H1 (cell line): ENCODE results near the gene CYP1A2. TPM values are rescaled to one million over a fixed set of nuclear protein-coding genes. Genes with fewer than 3 reads are reported as not detected.

Source experiments
- CTCF ChIA-PET: fragments of 300-600 bp; sonication (Branson Sonifier 250); formaldehyde crosslinking; loops from one replicate; lab custom pipeline; 2021; ENCODE audit not compliant: partially characterized antibody; lab: Charles Lee
- POLR2A ChIA-PET: fragments of 300-600 bp; sonication (Branson Sonifier 250); formaldehyde crosslinking; loops from one replicate; lab custom pipeline; 2021; ENCODE audit warnings: inconsistent platforms; ENCODE audit not compliant: partially characterized antibody; lab: Charles Lee
- DNase-seq, 2 experiments: peaks; one replicate each; pipeline versions ENCODE4 v3.0.0 to v3.0.0-alpha.2; 2010 to 2022; ENCODE audit warnings: low spot score in 2 of 2, low read depth in 1 of 2, mixed read lengths in 1 of 2
- FAIRE-seq: peaks from 2 replicates; lab custom pipeline; 2011; peaks lifted over from hg19 to GRCh38; lab: Jason Lieb, UNC
- H2AFZ ChIP-seq: 2 replicates; pipeline ENCODE4 v1.8.1; 2012; ENCODE audit warnings: low read length, inconsistent platforms
- H2AK5ac ChIP-seq: 2 replicates; pipeline ENCODE4 v1.6.1; 2013; ENCODE audit warnings: low read depth, low read length
- H2BK120ac ChIP-seq: replicated peaks from 2 replicates; pipeline ENCODE3; 2013; ENCODE audit warnings: low read depth, low read length, inconsistent platforms
- H2BK12ac ChIP-seq: 2 replicates; pipeline ENCODE4 v1.6.1; 2013; ENCODE audit warnings: low read depth, low read length
- H2BK15ac ChIP-seq: 2 replicates; pipeline ENCODE4 v1.6.1; 2013; ENCODE audit warnings: low read length
- H2BK20ac ChIP-seq: 2 replicates; pipeline ENCODE4 v1.6.1; 2013; ENCODE audit warnings: low read length
- H2BK5ac ChIP-seq: 2 replicates; pipeline ENCODE4 v1.6.1; 2013; ENCODE audit warnings: low read depth, low read length
- H3K14ac ChIP-seq: 2 replicates; pipeline ENCODE4 v1.6.1; 2013; ENCODE audit warnings: inconsistent platforms; ENCODE audit not compliant: insufficient read length
- H3K18ac ChIP-seq: 2 replicates; pipeline ENCODE4 v1.6.1; 2013; ENCODE audit warnings: low read length; ENCODE audit errors: extremely low read depth
- H3K23ac ChIP-seq: 2 replicates; pipeline ENCODE4 v1.6.1; 2013; ENCODE audit warnings: inconsistent platforms; ENCODE audit not compliant: insufficient read length
- H3K23me2 ChIP-seq: 2 replicates; pipeline ENCODE4 v1.6.1; 2013; ENCODE audit warnings: low read depth, low read length
- H3K27ac ChIP-seq: 2 replicates; pipeline ENCODE4 v1.6.1; 2011; ENCODE audit warnings: low read depth, low read length, inconsistent platforms
- H3K27me3 ChIP-seq, 4 experiments: replicated peaks in 1 of 4; 1 replicate in 1 of 4; 2 replicates in 3 of 4; pipeline versions ENCODE4 v1.6.1 to v1.8.1; 2011 to 2013; ENCODE audit warnings: low read length in 3 of 4, mild to moderate bottlenecking in 3 of 4, inconsistent platforms in 2 of 4, mixed read lengths in 2 of 4, moderate library complexity in 1 of 4; ENCODE audit not compliant: control insufficient read depth in 3 of 4, insufficient read depth in 3 of 4; ENCODE audit errors: extremely low read depth in 1 of 4
- H3K36me3 ChIP-seq, 4 experiments: 2 replicates each; pipeline versions ENCODE4 v1.6.1 to v1.8.1; 2011 to 2013; ENCODE audit warnings: mild to moderate bottlenecking in 4 of 4, low read length in 3 of 4, moderate library complexity in 2 of 4, control low read depth in 1 of 4, inconsistent platforms in 1 of 4; ENCODE audit not compliant: insufficient read depth in 4 of 4, control insufficient read depth in 2 of 4
- H3K4ac ChIP-seq: replicated peaks from 2 replicates; pipeline ENCODE3; 2013; ENCODE audit warnings: low read length, low read depth, mixed read lengths, inconsistent platforms; ENCODE audit not compliant: insufficient read length
- H3K4me1 ChIP-seq, 4 experiments: replicated peaks in 1 of 4; 1 replicate in 1 of 4; 2 replicates in 3 of 4; pipeline versions ENCODE4 v1.6.1 to v1.8.1; 2011 to 2013; ENCODE audit warnings: low read length in 3 of 4, inconsistent platforms in 2 of 4, mixed read lengths in 1 of 4; ENCODE audit not compliant: insufficient read depth in 4 of 4, control insufficient read depth in 3 of 4
- H3K4me2 ChIP-seq, 2 experiments: 2 replicates each; pipeline versions ENCODE4 v1.6.1 to v1.8.1; 2011 to 2013; ENCODE audit warnings: low read depth in 2 of 2, low read length in 2 of 2, control low read depth in 1 of 2, inconsistent platforms in 1 of 2, mild to moderate bottlenecking in 1 of 2; ENCODE audit not compliant: insufficient read depth in 1 of 2
- H3K4me3 ChIP-seq, 4 experiments: fragments of 200-600, 300-600 bp in 1 of 4; sonication (generic), shearing (Covaris generic), sonication (Bioruptor Twin) in 1 of 4; 2 replicates each; pipeline versions ENCODE4 v1.5.1 to v1.8.1; 2011 to 2016; ENCODE audit warnings: low read length in 4 of 4, low read depth in 3 of 4, control low read depth in 2 of 4, inconsistent platforms in 2 of 4, mild to moderate bottlenecking in 2 of 4, mixed read lengths in 1 of 4, moderate library complexity in 1 of 4; ENCODE audit not compliant: insufficient read depth in 2 of 4; ENCODE audit errors: extremely low read depth in 1 of 4
- H3K56ac ChIP-seq: replicated peaks from 2 replicates; pipeline ENCODE3; 2013; ENCODE audit warnings: low read depth, mild to moderate bottlenecking, mixed read lengths, low read length, inconsistent platforms; ENCODE audit not compliant: insufficient read length
- H3K79me1 ChIP-seq: 2 replicates; pipeline ENCODE4 v1.6.1; 2013; ENCODE audit warnings: low read depth, low read length, control low read depth
- H3K79me2 ChIP-seq, 2 experiments: 2 replicates each; pipeline versions ENCODE4 v1.6.1 to v1.8.1; 2012 to 2013; ENCODE audit warnings: low read length in 2 of 2, mild to moderate bottlenecking in 2 of 2, inconsistent platforms in 1 of 2; ENCODE audit not compliant: insufficient read depth in 2 of 2, control insufficient read depth in 1 of 2
- H3K9ac ChIP-seq, 4 experiments: replicated peaks in 1 of 4; 1 replicate in 1 of 4; 2 replicates in 3 of 4; pipeline versions ENCODE4 v1.6.1 to v1.8.1; 2011 to 2013; ENCODE audit warnings: low read depth in 3 of 4, low read length in 3 of 4, control low read depth in 2 of 4, mild to moderate bottlenecking in 2 of 4, moderate library complexity in 2 of 4, inconsistent platforms in 1 of 4; ENCODE audit errors: extremely low read depth in 1 of 4
- H3K9me3 ChIP-seq, 2 experiments: 2 replicates each; pipeline versions ENCODE4 v1.6.1 to v1.8.1; 2012 to 2013; ENCODE audit warnings: mild to moderate bottlenecking in 2 of 2, moderate library complexity in 2 of 2, control low read depth in 1 of 2, inconsistent platforms in 1 of 2, low read depth in 1 of 2, low read length in 1 of 2, mixed read lengths in 1 of 2; ENCODE audit not compliant: insufficient read depth in 2 of 2
- H4K20me1 ChIP-seq, 2 experiments: replicated peaks in 1 of 2; 2 replicates each; pipeline versions ENCODE3 to v1.8.1; 2011 to 2013; ENCODE audit warnings: inconsistent platforms in 2 of 2, low read length in 2 of 2, mild to moderate bottlenecking in 1 of 2; ENCODE audit not compliant: insufficient read depth in 2 of 2, control insufficient read depth in 1 of 2
- H4K5ac ChIP-seq: 2 replicates; pipeline ENCODE4 v1.6.1; 2013; ENCODE audit warnings: low read length, low read depth, mixed read lengths, inconsistent platforms; ENCODE audit not compliant: insufficient read length
- H4K8ac ChIP-seq: 2 replicates; pipeline ENCODE4 v1.8.0; 2013; ENCODE audit warnings: mild to moderate bottlenecking, moderate library complexity, low read length, inconsistent platforms; ENCODE audit not compliant: insufficient read depth; ENCODE audit errors: extremely low read depth
- H4K91ac ChIP-seq: replicated peaks from 2 replicates; pipeline ENCODE3; 2013; ENCODE audit warnings: low read length, mixed read lengths, inconsistent platforms; ENCODE audit not compliant: insufficient read length
- CBX5 ChIP-seq: fragments of 300-800, 300-1000 bp; sonication (generic); IDR thresholded peaks from 2 replicates; pipeline ENCODE4 v1.7.1; 2016; ENCODE audit warnings: antibody characterized with exemption, low read length, low read depth
- CEBPB ChIP-seq: IDR thresholded peaks from 2 replicates; pipeline ENCODE4 v1.6.1; 2012; ENCODE audit warnings: low read depth, low read length
- GTF2F1 ChIP-seq: IDR thresholded peaks from 2 replicates; pipeline ENCODE4 v1.6.1; 2012; ENCODE audit warnings: low read depth, low read length, improper control_type of control experiment, borderline replicate concordance
- KDM1A ChIP-seq: fragments of 200-600, 300-600 bp; sonication (generic); IDR thresholded peaks from 2 replicates; pipeline ENCODE4 v1.7.1; 2016; ENCODE audit warnings: mild to moderate bottlenecking, low read length, borderline replicate concordance
- RFX5 ChIP-seq: IDR thresholded peaks from 2 replicates; pipeline ENCODE4 v1.6.1; 2011; ENCODE audit warnings: low read depth, low read length, improper control_type of control experiment, borderline replicate concordance
- RXRA ChIP-seq: IDR thresholded peaks from 2 replicates; pipeline ENCODE4 v1.6.1; 2011; ENCODE audit warnings: low read depth, mild to moderate bottlenecking, low read length, moderate library complexity; ENCODE audit not compliant: insufficient read depth
- TAF7 ChIP-seq: optimal IDR thresholded peaks from 2 replicates; pipeline ENCODE3; 2011; ENCODE audit warnings: low read depth, mild to moderate bottlenecking, inconsistent platforms, low read length, moderate library complexity, borderline replicate concordance
- YY1 ChIP-seq: IDR thresholded peaks from 2 replicates; pipeline ENCODE4 v1.6.1; 2011; ENCODE audit warnings: low read depth, mild to moderate bottlenecking, low read length
- WGBS, 2 experiments: shearing (Covaris generic) in 1 of 2; methylation state at CpG; one replicate each; pipeline versions ENCODE4 v1.1.6 to v1.1.7; 2013 to 2015; ENCODE audit warnings: low lambda C conversion rate in 2 of 2, mixed read lengths in 2 of 2, inconsistent platforms in 1 of 2, low coverage in 1 of 2, missing lambda C conversion rate in 1 of 2; ENCODE audit not compliant: insufficient replicate concordance in 2 of 2, insufficient coverage in 1 of 2, insufficient read length in 1 of 2; ENCODE audit errors: extremely low coverage in 1 of 2, missing lambda C conversion rate in 1 of 2; 5-methylcytosine and 5-hydroxymethylcytosine counted together
- polyA plus RNA-seq, 7 experiments: library from polyadenylated mRNA; depleted of rRNA in 3 of 7; stranded (reverse) in 5 of 7; unstranded in 2 of 7; fragments of >200 nt in 5 of 7; fragments of 200-250 nt in 2 of 7; gene quantifications; 1 replicate in 5 of 7; 2 replicates in 1 of 7; 4 replicates in 1 of 7; pipeline versions ENCODE4 v1.2.1 to v1.2.3, GENCODE V29; 2011 to 2013; ENCODE audit warnings: missing spikeins in 2 of 7, mixed read lengths in 2 of 7
- total RNA-seq: library from RNA; stranded (reverse); fragmentation: NEBNext Ultra II Directional; extraction: Animal tissue kit (Norgen Biotek cat#: 25700); gene quantifications from 2 replicates; pipeline ENCODE4 v1.2.1, GENCODE V29; 2021
- TF ChIP-seq, protein P1 (sequence below): IDR thresholded peaks from 2 replicates; pipeline ENCODE4 v1.6.1; 2012; ENCODE audit warnings: inconsistent platforms

The CYP1A2 gene
- total and polyA plus RNA-seq, 2 of the 8 experiments (the other 6 are each of a cell fraction or from before 2014, with no cell fraction given): not detected

- H3K4ac ChIP-seq: no peak overlapping the region
- ChIA-PET POLR2A (interaction anchor here (1.4 to 6.0 kb wide), 5 partner anchors 9 to 48 kb away, joined by 3 to 82 read pairs (median 9); partner anchors contain the start of genes CSK and CYP1A1), CTCF (interaction anchor here (0.5 to 53.7 kb wide), 14 partner anchors 7 to 198 kb away, joined by 3 to 1439 read pairs (median 9); partner anchors contain the start of genes CLK3, CPLX3, CSK and LMAN1L)
- no peak overlapping the region for H2BK5ac ChIP-seq
- H4K91ac ChIP-seq: no peak overlapping the region
- H3K79me1 ChIP-seq: no peaks in the 10 kb centered on the region
- no peak overlapping the region for H4K5ac ChIP-seq
- H3K9ac ChIP-seq: no peak overlapping the region
- H3K36me3 ChIP-seq: no peaks in the 10 kb centered on the region
- no peak overlapping the region for H3K4me3 ChIP-seq
- DNase-seq (no peak), FAIRE-seq (peak; percentile 24)
- no peaks in the 10 kb centered on the region for H3K27me3 ChIP-seq
- H3K56ac ChIP-seq: no peak overlapping the region
- no peak for TF ChIP-seq TAF7
- TF ChIP-seq GTF2F1: no peak
- no peak for TF ChIP-seq RXRA
- peak; percentile 51; the same call in 1 of the 2 replicates for TF ChIP-seq KDM1A
- TF ChIP-seq, protein P1, sequence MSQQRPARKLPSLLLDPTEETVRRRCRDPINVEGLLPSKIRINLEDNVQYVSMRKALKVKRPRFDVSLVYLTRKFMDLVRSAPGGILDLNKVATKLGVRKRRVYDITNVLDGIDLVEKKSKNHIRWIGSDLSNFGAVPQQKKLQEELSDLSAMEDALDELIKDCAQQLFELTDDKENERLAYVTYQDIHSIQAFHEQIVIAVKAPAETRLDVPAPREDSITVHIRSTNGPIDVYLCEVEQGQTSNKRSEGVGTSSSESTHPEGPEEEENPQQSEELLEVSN: no peak
- peak; percentile 97 for TF ChIP-seq CEBPB
- no peak for TF ChIP-seq RFX5
- no peak for TF ChIP-seq CBX5
- TF ChIP-seq YY1: no peak
- H2AFZ ChIP-seq: no peak overlapping the region
- no peak overlapping the region for H2AK5ac ChIP-seq
- peaks cover 4 to 15% (median 6%) of the 10 kb centered on the region in 4 experiments; a peak in 6 of 7 replicates for H3K4me1 ChIP-seq
- H3K79me2 ChIP-seq: no peaks in the 10 kb centered on the region
- no peak overlapping the region for H3K14ac ChIP-seq
- no peaks in the 10 kb centered on the region for H3K9me3 ChIP-seq
- WGBS, 2 experiments: 59% methylated on average over 5 of the region's 5 CpGs; no CpG with 5 or more reads in 1 of the 2 experiments
- no peak overlapping the region for H2BK20ac ChIP-seq
- no peak overlapping the region; a peak in 1 of 4 replicates for H3K4me2 ChIP-seq
- no peak overlapping the region for H2BK120ac ChIP-seq
- no peaks in the 10 kb centered on the region for H3K23me2 ChIP-seq
- H3K18ac ChIP-seq: no peak overlapping the region
- no peak overlapping the region for H2BK15ac ChIP-seq
- no peak overlapping the region for H2BK12ac ChIP-seq
- peaks cover 0 to 2% of the 10 kb centered on the region in 2 experiments for H4K20me1 ChIP-seq
- H3K23ac ChIP-seq: no peak overlapping the region
- no peak overlapping the region; the same call in 1 of the 2 replicates for H4K8ac ChIP-seq
- no peak overlapping the region for H3K27ac ChIP-seq
These were observed 25.1 kb downstream of the CYP1A2 start for GRCh38 chr15:74773731-74774252.
